Putamen (tissue), 1 donor: Measurements from ENCODE around the gene NCKAP5L.
"Not testable (repeated sequence)": the region's sequence is repeated elsewhere in the genome, so short reads cannot be mapped to it uniquely, and the experiment has no call there.

Experiments
- DNase-seq: peaks from one replicate; pipeline ENCODE4 v3.0.0-alpha.2; 2016; ENCODE audit warnings: low spot score

NCKAP5L gene

GRCh38 chr12:49800421-49801140 lies 27.6 kb downstream of the NCKAP5L start:
- no peak for DNase-seq

GRCh38 chr12:49798934-49799333 lies 29.3 kb downstream of the NCKAP5L start:
- DNase-seq, result no peak

- DNase-seq, result no peak
Observed at GRCh38 chr12:49798248-49798647, 30.0 kb downstream of the NCKAP5L start.

GRCh38 chr12:49797449-49797776 lies 30.8 kb downstream of the NCKAP5L start:
- no peak for DNase-seq

- no peak for DNase-seq
Observed at GRCh38 chr12:49796606-49797448, 31.4 kb downstream of the NCKAP5L start.

- no peak for DNase-seq
Observed at GRCh38 chr12:49796155-49796554, 32.1 kb downstream of the NCKAP5L start.

- DNase-seq, result no peak
Observed at GRCh38 chr12:49795654-49796105, 32.5 kb downstream of the NCKAP5L start.

- DNase-seq, result no peak
Observed at GRCh38 chr12:49794811-49795653, 33.2 kb downstream of the NCKAP5L start.

- DNase-seq, result no peak
Observed at GRCh38 chr12:49794021-49794420, 34.2 kb downstream of the NCKAP5L start.

- no peak for DNase-seq
Observed at GRCh38 chr12:49793620-49794019, 34.6 kb downstream of the NCKAP5L start.

- no peak for DNase-seq
Observed at GRCh38 chr12:49792976-49793580, 35.1 kb downstream of the NCKAP5L start.

GRCh38 chr12:49792181-49792970 lies 35.8 kb downstream of the NCKAP5L start:
- DNase-seq, result no peak

GRCh38 chr12:49791700-49792099 lies 36.5 kb downstream of the NCKAP5L start:
- no peak for DNase-seq

- no peak for DNase-seq
Observed at GRCh38 chr12:49790741-49791555, 37.3 kb downstream of the NCKAP5L start.

GRCh38 chr12:49789992-49790391 lies 38.2 kb downstream of the NCKAP5L start:
- no peak for DNase-seq

- no peak for DNase-seq
Observed at GRCh38 chr12:49787672-49788071, 40.5 kb downstream of the NCKAP5L start.

- no peak for DNase-seq
Observed at GRCh38 chr12:49784756-49785409, 43.3 kb downstream of the NCKAP5L start.

GRCh38 chr12:49783917-49784676 lies 44.1 kb downstream of the NCKAP5L start:
- no peak for DNase-seq

- not testable (repeated sequence) for DNase-seq
Observed at GRCh38 chr12:49780914-49781313, 47.3 kb downstream of the NCKAP5L start.
